Fibroblast of skin of abdomen (primary cell): ENCODE measurements around the gene RNF225.
"Not testable (repeated sequence)": the region's sequence is repeated elsewhere in the genome, so short reads cannot be mapped to it uniquely, and the experiment has no call there.

Source experiments
- DNase-seq: peaks from one replicate; pipeline ENCODE4 v3.0.0-alpha.2; 2013

Gene RNF225

GRCh38 chr19:58409010-58409790 is 13.7 kb downstream of the RNF225 start:
- DNase-seq = no peak

- no peak for DNase-seq
Measured at GRCh38 chr19:58416604-58417003, 21.1 kb downstream of the RNF225 start.

DNA sequence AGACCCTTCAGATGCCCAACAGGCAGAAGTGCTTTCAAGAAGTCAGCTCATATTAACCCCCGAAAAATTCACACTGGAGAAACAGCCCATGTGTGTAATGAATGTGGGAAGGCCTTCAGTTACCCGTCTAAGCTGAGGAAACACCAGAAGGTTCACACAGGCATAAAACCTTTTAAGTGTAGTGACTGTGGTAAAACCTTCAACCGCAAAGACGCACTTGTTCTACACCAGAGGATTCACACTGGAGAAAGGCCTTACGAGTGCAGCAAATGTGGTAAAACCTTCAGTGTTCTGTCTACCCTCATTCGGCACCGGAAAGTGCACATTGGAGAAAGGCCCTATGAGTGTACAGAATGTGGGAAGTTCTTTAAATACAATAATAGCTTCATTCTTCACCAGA is 21.6 kb downstream of the RNF225 start:
- DNase-seq = no peak

- no peak for DNase-seq
Measured at GRCh38 chr19:58428617-58429016, 33.2 kb downstream of the RNF225 start.

DNA sequence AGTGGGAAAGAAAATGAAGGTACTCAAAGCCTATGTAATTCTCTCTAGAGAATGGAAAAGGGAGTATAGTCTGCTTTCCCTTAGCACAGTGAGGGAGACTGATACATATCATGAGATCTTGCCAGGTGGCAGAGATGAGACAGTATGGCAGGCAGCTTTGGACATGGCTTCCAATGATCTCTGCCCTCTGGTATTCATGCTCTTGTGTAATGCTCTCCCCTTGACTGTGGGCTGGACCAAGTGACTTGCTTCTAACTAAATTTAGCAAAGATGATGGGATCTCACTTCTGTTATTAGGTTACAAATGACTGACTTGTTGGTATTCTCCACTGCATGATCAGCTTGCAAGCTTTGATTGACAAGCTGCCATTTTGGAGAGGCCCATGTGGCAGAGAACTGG is 34.3 kb downstream of the RNF225 start:
- no peak for DNase-seq

DNA sequence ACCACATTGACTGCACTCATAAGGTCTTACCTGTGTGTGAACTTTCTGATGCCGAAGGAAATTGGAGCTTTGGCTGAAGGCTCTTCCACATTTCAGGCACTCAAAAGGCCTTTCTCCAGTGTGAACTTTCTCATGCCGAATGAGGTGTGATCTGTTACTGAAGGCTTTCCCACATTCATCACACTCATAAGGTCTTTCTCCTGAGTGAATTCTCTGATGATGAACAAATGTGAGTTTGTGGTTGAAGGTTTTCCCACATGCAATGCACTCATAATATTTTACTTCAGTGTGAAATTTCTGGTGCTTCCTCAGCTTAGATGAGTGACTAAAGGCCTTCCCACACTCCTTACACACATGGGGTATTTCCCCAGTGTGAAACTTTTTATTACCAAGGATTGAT is 38.8 kb downstream of the RNF225 start:
- no peak for DNase-seq

- peak; percentile 100 for DNase-seq
Measured at GRCh38 chr19:58439576-58440554, 44.4 kb downstream of the RNF225 start, which contains the start of gene ZNF132. ZNF132 (minus strand) TSS chr19:58440153; CDS start chr19:58439821, 332 bp downstream.

DNA sequence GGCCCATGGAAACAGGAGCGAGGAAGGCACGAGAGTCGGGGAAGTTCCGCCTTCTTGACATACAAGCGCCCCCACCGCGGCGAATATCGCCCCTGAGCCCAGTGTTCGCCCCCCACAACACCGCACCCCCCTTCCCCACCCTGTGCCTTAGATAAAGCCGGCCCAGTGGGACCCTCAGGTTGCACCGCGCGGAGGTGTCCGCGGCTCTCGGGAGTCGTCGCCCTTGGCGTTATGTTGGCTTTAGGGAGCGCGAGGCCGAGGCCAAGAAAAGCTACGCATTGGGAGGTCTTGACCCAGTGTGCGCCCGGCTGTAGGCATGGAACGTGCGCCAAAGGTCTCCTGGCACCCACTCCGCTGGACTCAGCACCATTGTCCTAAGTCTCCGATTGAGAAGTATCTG is 45.1 kb downstream of the RNF225 start:
- no peak for DNase-seq

DNA sequence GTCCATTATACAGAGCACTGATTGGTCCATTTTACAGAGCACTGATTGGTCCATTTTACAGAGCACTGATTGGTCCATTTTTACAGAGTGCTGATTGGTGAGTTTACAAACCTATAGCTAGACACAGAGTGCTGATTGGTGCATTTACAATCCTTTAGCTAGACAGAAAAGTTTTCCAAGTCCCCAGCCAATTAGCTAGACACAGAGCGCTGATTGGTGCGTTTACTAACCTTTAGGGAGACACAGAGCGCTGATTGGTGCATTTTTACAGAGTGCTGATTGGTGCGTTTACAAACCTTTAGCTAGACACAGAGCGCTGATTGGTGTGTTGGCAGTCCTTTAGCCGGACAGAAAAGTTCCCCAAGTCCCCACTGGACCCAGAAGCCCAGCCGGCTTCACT is 47.5 kb downstream of the RNF225 start:
- DNase-seq = not testable (repeated sequence)
